PC-3 (cell line): ENCODE data around the gene PCBP2. TPM values are rescaled to one million over a fixed set of nuclear protein-coding genes. Genes with fewer than 3 reads are reported as not detected.

Experiments
- ATAC-seq: fragments of 200-7000 bp; cut with Tn5 transposase; 2 replicates; pipeline ENCODE4 v1.9.1; 2020; ENCODE audit warnings: mild to moderate bottlenecking, moderate library complexity
- BruUV-seq: library from RNA; stranded (reverse); fragments of 400-500 nt; replicated peaks from 2 replicates; lab custom pipeline; 2021; lab: Mats Ljungman, UMichigan
- CTCF ChIA-PET: fragments of 300-600 bp; sonication (Branson Sonifier 250); formaldehyde crosslinking; loops from one replicate; lab custom pipeline; 2022; ENCODE audit warnings: antibody characterized with exemption; lab: Charles Lee
- POLR2A ChIA-PET: fragments of 300-600 bp; sonication (Branson Sonifier 250); formaldehyde crosslinking; loops from one replicate; lab custom pipeline; 2022; ENCODE audit warnings: antibody characterized with exemption; ENCODE audit not compliant: unreplicated experiment; lab: Charles Lee
- DNase-seq: peaks from one replicate; pipeline ENCODE4 v3.0.0-alpha.2; 2015
- H2AFZ ChIP-seq: fragments of 300-600 bp; sonication (generic); 2 replicates; pipeline ENCODE4 v1.6.0; 2016; ENCODE audit warnings: antibody characterized with exemption, low read length
- H3F3A ChIP-seq: fragments of 300-600 bp; sonication (generic); one replicate; pipeline ENCODE4 v1.6.0; 2017; ENCODE audit warnings: antibody characterized with exemption, low read length, control low read depth, mild to moderate bottlenecking; ENCODE audit not compliant: unreplicated experiment
- H3K27ac ChIP-seq: fragments of 300-600 bp; sonication (generic); 2 replicates; pipeline ENCODE4 v1.5.1; 2016; ENCODE audit warnings: mild to moderate bottlenecking, low read length
- H3K27me3 ChIP-seq: fragments of 300-600 bp; sonication (generic); 2 replicates; pipeline ENCODE4 v1.6.1; 2016; ENCODE audit warnings: low read length, mixed read lengths
- H3K36me3 ChIP-seq: fragments of 300-600 bp; sonication (generic); 2 replicates; pipeline ENCODE4 v1.6.1; 2016; ENCODE audit warnings: low read depth, mixed run types, low read length, mixed read lengths
- H3K4me1 ChIP-seq: fragments of 300-600 bp; sonication (generic); 2 replicates; pipeline ENCODE4 v1.5.1; 2016; ENCODE audit warnings: low read length; ENCODE audit not compliant: insufficient read depth
- H3K4me2 ChIP-seq: fragments of 300-600 bp; sonication (generic); 2 replicates; pipeline ENCODE4 v1.6.0; 2016; ENCODE audit warnings: low read length
- H3K4me3 ChIP-seq: fragments of 300-600 bp; sonication (generic); 2 replicates; pipeline ENCODE4 v1.5.1; 2016; ENCODE audit warnings: mild to moderate bottlenecking, low read length, mixed read lengths
- H3K79me2 ChIP-seq: fragments of 300-600 bp; sonication (generic); 2 replicates; pipeline ENCODE4 v1.6.1; 2017; ENCODE audit warnings: low read length, mixed read lengths
- H3K9ac ChIP-seq: fragments of 300-600 bp; sonication (generic); 2 replicates; pipeline ENCODE4 v1.6.0; 2016; ENCODE audit warnings: mild to moderate bottlenecking, low read length
- H3K9me2 ChIP-seq: fragments of 300-600 bp; sonication (generic); replicated peaks from 2 replicates; pipeline ENCODE4 v1.6.1; 2016; ENCODE audit warnings: mixed run types, low read length, mixed read lengths
- H3K9me3 ChIP-seq: fragments of 300-600 bp; sonication (generic); 2 replicates; pipeline ENCODE4 v1.6.1; 2016; ENCODE audit warnings: low read length, mixed read lengths
- H4K20me1 ChIP-seq: fragments of 300-600 bp; sonication (generic); 2 replicates; pipeline ENCODE4 v1.6.1; 2016; ENCODE audit warnings: low read length, mixed read lengths
- EZH2 ChIP-seq: fragments of 300-600 bp; sonication (generic); IDR thresholded peaks from one replicate; pipeline ENCODE4 v1.6.1; 2017; ENCODE audit warnings: antibody characterized with exemption, mild to moderate bottlenecking, low read length; ENCODE audit not compliant: unreplicated experiment
- EZH2phosphoT487 ChIP-seq: fragments of 300-600 bp; sonication (generic); IDR thresholded peaks from 2 replicates; pipeline ENCODE4 v1.6.1; 2018; ENCODE audit warnings: mild to moderate bottlenecking, antibody characterized with exemption, low read length, borderline replicate concordance
- intact Hi-C: fragments of 100-400 bp; cut with micrococcal nuclease; formaldehyde crosslinking; loops from 2 replicates; pipeline ENCODE4 v1.9.0; 2023
- total RNA-seq: library from RNA; depleted of rRNA; stranded (reverse); fragments of >200 nt; gene quantifications from 2 replicates; pipeline ENCODE4 v1.2.3, GENCODE V29; 2014
- TF ChIP-seq, protein P1 (sequence below): fragments of 300-600 bp; sonication (generic); conservative IDR thresholded peaks from 2 replicates; pipeline ENCODE4 v1.5.1; 2017; ENCODE audit warnings: antibody characterized with exemption, low read depth, mild to moderate bottlenecking, low read length

Gene PCBP2
- total RNA-seq, 1 experiment from 2014 or later = 204 TPM

DNA sequence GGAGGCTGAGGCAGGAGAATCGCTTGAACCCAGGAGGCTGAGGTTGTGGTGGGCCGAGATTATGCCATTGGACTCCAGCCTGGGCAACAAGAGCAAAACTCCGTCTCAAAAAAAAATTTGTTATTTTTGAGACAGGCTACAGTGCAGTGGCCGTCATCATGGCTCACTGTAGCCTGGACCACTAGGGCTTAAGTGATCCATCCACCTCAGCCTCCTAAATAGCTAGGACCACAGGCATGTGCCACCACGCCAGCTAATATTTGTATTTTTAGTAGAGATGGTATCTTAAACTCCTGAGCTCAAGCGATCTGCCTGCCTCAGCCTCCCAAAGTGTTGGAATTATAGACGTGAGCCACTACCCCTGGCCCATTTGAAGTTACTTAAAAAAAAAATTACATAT is 966 bp upstream of the PCBP2 start:
- Histone ChIP-seq H3K27me3 (no peaks in the 10 kb centered on the region), H3K36me3 (peaks cover 35% of the 10 kb centered on the region), H3K9me2 (no peaks in the 10 kb centered on the region), H3K4me3 (no peak overlapping the region), H3K4me1 (peaks cover 12% of the 10 kb centered on the region), H3F3A (no peaks in the 10 kb centered on the region), H3K79me2 (peaks cover 38% of the 10 kb centered on the region), H3K4me2 (no peak overlapping the region), H3K27ac (no peak overlapping the region), H3K9me3 (no peaks in the 10 kb centered on the region), H3K9ac (no peak overlapping the region), H4K20me1 (peaks cover 34% of the 10 kb centered on the region), H2AFZ (no peak overlapping the region)
- BruUV-seq = no TSS peak
- ATAC-seq (no peak), DNase-seq (no peak)
- ChIA-PET POLR2A (interaction anchor here (0.6 kb wide), 1 partner anchor 31 kb away, joined by 4 read pairs; no protein-coding TSS in a partner anchor), CTCF (no interaction called here)
- no peak for TF ChIP-seq EZH2
- no peak for TF ChIP-seq EZH2phosphoT487
- TF ChIP-seq, protein P1, sequence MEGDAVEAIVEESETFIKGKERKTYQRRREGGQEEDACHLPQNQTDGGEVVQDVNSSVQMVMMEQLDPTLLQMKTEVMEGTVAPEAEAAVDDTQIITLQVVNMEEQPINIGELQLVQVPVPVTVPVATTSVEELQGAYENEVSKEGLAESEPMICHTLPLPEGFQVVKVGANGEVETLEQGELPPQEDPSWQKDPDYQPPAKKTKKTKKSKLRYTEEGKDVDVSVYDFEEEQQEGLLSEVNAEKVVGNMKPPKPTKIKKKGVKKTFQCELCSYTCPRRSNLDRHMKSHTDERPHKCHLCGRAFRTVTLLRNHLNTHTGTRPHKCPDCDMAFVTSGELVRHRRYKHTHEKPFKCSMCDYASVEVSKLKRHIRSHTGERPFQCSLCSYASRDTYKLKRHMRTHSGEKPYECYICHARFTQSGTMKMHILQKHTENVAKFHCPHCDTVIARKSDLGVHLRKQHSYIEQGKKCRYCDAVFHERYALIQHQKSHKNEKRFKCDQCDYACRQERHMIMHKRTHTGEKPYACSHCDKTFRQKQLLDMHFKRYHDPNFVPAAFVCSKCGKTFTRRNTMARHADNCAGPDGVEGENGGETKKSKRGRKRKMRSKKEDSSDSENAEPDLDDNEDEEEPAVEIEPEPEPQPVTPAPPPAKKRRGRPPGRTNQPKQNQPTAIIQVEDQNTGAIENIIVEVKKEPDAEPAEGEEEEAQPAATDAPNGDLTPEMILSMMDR = no peak
- intact Hi-C loops = loop anchor here (1.0 to 2.0 kb wide), 2 partner anchors 10 to 30 kb away; partner anchors contain the start of gene PRR13

DNA sequence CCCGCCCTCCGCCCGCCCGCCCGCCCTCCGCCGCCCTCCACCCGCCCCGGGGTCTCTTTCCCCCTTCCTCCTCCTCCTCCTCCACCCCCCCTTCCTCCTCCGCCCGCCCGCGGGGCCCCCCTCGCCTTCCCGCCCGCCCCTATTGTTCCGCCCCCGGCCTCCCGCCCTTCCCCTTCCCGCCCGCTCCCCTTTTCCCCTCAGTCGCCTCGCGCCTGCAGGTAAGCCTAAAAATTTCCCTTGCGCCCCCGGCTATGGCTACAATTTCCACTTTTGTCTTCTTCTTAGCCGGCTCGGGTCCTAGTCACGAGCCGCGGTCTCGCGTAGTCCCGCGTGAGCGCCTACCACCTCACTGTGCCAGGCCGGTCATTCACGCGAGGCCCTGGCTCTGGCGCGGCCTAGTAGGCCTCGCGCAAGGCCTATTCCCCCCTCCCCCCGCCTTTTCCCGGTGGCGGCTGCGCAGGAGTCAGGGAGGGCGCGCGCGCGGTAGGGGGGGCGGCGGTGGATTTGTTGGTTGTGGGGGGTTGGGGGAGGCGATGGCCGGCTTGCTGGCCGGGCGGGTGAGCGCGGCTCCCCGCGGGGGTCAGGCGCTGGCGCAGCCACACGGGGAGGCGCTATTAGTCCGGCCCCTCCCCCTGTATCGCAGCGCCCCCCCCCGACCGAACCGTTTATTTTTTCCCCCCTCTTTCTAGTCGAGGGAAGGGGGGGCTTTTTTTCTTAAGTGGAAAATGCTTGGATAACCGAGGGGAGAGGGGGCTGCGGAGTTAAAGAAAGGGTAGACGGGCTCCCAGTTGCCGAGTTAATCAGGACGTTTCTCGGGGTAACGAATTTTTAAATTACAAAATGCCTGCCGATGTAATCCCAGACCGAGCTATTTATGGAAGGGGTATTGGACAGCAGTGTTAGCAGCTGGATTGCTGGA is 516 bp downstream of the PCBP2 start:
- Histone ChIP-seq H3K79me2 (peaks cover 53% of the 10 kb centered on the region), H3K4me2 (peak overlapping the region; percentile 94), H3K4me3 (peak overlapping the region; percentile 95), H3K27ac (peak overlapping the region; percentile 79), H3K4me1 (peaks cover 12% of the 10 kb centered on the region), H4K20me1 (peaks cover 45% of the 10 kb centered on the region), H3K9me2 (no peaks in the 10 kb centered on the region), H3F3A (no peaks in the 10 kb centered on the region), H3K9ac (peak overlapping the region; percentile 99), H3K36me3 (peaks cover 47% of the 10 kb centered on the region), H3K9me3 (no peaks in the 10 kb centered on the region), H3K27me3 (no peaks in the 10 kb centered on the region), H2AFZ (no peak overlapping the region)
- intact Hi-C loops = loop anchor here (1.0 kb wide), 1 partner anchor 24 kb away; no protein-coding TSS in a partner anchor
- ATAC-seq (peak; percentile 48), DNase-seq (peak; percentile 64)
- POLR2A ChIA-PET = no interaction called here
- CTCF ChIA-PET = interaction anchor here (1.2 kb wide), 1 partner anchor 31 kb away, joined by 4 read pairs; no protein-coding TSS in a partner anchor
- BruUV-seq = no TSS peak
- TF ChIP-seq, protein P1 = peak; percentile 63
- TF ChIP-seq EZH2 = no peak
